NCI-H1694 treated with DMSO at 0.1 percent for 48 hours (cell line): ENCODE measurements around the gene PDP2.

Experiments used
- DNase-seq: peaks from one replicate; lab custom pipeline; 2025; lab: John Stamatoyannopoulos, UW

PDP2 gene

GRCh38 chr16:66880288-66881013 is at the start of gene PDP2:
PDP2 (plus strand) TSS chr16:66880515; CDS start chr16:66884285, 3,770 bp downstream.
- peak; percentile 67 for DNase-seq

- DNase-seq: no peak
Observed at GRCh38 chr16:66832190-66832589, 48.1 kb upstream of the PDP2 start.

GRCh38 chr16:66832661-66833305 is 47.5 kb upstream of the PDP2 start:
- no peak for DNase-seq

GRCh38 chr16:66834746-66835145 is 45.6 kb upstream of the PDP2 start:
- DNase-seq: no peak

GRCh38 chr16:66840883-66841282 is 39.4 kb upstream of the PDP2 start:
- no peak for DNase-seq

DNA sequence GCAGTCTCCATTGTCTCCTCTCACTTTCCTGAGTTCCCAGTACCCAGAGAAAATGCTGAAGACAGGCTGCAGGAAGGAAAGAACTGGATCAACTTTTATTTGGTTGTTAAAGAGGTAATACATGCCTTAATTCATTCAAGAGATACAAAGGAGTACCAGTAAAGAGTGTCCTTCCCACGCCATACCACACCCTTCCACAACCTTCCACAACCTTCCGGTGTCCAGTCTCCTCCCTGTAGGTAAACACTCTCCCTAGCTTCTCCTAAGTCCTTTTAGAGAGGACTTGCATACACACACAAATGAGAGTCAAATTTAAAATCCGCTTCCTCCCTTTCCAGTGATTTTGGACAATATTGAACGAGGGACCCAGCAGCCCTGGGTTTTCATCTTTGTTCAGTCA is 38.9 kb upstream of the PDP2 start:
- DNase-seq: no peak

GRCh38 chr16:66842765-66843164 is 37.5 kb upstream of the PDP2 start:
- no peak for DNase-seq

DNA sequence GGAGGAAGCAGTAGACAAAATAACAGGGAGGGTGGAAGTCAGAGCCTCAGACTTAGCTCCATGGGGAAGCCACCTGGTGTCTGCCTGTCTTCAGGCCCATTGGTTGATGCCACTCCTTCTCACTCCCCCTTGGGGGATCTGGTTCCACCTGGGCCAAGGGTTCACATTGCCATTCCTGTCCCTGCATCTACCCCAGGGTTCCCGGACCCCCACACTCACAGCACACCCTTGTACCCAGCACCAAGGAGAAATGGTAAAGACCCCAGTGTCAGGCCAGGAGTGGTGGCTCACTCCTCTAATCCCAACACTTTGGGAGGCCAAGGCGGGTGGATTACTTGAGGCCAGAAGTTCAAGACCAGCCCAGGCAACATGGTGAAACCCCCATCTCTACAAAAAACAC is 37.1 kb upstream of the PDP2 start:
- DNase-seq: no peak

DNA sequence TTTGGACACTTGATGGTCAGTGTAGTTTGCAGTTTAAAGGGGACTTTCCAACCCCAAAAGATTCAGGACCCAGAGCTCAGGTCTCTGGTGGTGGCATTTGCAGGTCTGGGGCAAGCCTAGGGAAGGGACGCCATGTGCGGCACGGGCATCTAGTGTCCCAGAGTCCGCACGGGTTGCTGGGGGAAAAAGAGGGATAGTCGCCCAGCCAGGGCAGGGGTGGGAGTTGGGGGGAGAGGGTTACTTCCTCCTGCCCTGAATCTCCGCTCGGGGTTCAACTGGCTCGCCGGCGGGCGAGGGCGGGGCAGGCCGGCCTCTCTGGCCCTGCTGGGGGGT is 36.3 kb upstream of the PDP2 start:
- no peak for DNase-seq

DNA sequence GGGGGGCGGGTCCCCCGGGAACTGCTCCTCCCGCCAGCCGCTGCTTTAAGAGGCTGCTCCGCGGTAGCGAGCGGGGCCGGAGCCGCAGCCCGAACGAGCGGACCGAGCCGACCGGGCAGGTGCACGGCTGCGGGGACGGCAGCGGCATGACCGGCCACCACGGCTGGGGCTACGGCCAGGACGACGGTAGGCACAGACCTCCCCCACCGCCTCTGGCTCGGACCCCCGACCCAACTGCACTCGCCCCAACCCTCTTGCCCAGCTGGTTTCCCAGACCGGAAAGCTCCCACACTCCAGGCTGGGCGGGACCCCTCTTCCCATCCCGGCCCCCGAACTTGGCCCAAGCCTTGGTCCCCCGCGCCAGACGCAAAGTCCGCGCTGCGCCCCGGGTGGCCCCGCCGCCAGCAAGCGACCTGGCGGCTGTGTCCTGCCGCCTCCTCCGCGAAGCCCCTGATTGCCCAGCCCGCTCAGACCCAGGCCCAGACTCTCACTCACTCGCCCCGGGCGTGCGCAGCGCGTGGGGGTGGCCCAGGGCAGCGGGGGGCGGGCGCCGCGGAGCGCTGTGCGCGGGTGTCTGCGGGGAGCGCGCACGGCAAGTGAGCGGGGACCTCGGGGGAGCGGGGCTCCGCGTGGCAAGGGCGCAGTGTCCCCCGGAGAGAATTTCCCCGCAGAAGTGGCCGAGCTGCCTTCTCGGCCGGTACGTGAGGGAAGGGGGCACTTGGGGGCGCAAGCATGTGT is 35.8 kb upstream of the PDP2 start, which contains the start of gene CA7:
Gene CA7, plus strand, starts transcription at position 73 of the 738 bp plus-strand sequence. Its CDS starts 74 bp downstream, at position 147.
- no peak for DNase-seq

DNA sequence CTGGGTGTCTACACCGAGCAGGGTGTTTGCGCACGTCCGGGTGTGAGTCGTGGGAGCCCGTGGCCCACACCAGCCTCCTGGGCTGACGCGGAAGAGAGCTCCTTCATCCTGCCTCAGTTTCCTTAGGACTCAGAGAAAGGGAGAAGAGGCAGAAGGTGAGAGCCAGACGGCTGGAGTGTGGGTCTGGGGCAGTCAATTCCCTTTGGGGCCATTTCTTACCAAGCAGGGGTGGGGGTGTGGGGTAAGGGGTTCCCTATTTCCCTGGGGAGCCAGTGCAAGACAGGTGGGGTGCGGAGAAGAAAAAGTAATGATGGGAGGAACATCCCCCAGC is 35.3 kb upstream of the PDP2 start:
- DNase-seq: no peak

DNA sequence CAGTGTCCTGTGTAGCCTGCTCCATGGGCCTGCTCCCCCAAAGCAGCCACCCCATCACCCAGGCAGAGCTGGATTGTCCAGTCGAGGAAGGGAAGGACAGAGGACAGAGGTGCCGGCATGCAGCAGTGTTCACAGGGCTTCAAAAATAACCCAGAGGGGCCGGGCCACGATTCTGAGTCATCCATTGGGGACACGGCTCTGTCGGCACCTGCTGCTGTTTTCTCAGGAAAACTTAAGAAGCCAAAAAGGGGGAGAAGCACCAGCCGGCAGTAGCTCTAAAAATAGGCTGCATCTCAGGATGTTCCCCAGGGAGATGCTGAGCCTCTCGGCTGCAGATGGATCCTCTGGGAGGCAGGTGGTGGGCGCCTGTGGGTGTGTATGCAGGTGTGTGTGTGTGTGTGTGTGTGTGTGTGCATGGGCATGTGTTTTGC is 34.5 kb upstream of the PDP2 start:
- peak; percentile 19 for DNase-seq

- DNase-seq: no peak
Observed at GRCh38 chr16:66846266-66846665, 34.0 kb upstream of the PDP2 start.

DNA sequence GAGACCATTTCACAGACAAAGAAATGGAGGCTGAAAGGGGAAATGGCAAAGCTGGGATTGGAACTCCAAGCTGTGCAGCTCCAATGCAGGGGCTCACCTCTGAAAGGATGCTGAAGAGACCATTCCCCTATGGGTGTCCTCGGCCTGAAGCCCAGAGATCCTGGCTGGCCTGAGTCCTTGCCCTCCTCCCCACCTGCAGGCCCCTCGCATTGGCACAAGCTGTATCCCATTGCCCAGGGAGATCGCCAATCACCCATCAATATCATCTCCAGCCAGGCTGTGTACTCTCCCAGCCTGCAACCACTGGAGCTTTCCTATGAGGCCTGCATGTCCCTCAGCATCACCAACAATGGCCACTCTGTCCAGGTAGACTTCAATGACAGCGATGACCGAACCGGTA is 33.5 kb upstream of the PDP2 start:
- DNase-seq: no peak

- DNase-seq: no peak
Observed at GRCh38 chr16:66847533-66848067, 32.7 kb upstream of the PDP2 start.

- no peak for DNase-seq
Observed at GRCh38 chr16:66848172-66848571, 32.1 kb upstream of the PDP2 start.

- DNase-seq: no peak
Observed at GRCh38 chr16:66849021-66849420, 31.3 kb upstream of the PDP2 start.

DNA sequence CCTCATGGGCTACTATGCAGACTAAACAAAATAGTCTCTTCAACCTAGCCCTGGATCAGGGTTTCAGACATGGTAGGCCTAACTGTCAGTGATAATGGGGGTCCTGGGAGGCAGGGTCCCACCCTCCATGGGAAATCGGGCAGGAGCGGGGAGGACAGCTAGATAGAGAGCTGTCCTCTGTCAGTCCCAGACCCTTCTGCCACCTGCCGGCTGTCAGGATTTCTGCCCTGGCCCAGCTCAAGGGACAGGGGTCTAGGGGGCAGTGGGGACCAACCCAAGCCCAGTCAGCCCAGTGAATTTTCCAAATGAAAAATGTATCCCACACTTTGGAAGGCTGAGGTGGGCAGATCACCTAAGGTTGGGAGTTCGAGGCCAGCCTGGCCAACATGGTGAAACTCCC is 30.8 kb upstream of the PDP2 start:
- no peak for DNase-seq

- DNase-seq: no peak
Observed at GRCh38 chr16:66850115-66850815, 30.1 kb upstream of the PDP2 start.

- no peak for DNase-seq
Observed at GRCh38 chr16:66851166-66851964, 28.9 kb upstream of the PDP2 start.
